ENCODE data around the gene ASB3.
"Not testable (repeated sequence)": the region's sequence is repeated elsewhere in the genome, so short reads cannot be mapped to it uniquely, and the experiment has no call there.

The ASB3 gene

GRCh38 chr2:53667130-53667529 lies 119.6 kb downstream of the ASB3 start:
- not testable (repeated sequence) for DNase-seq (ENCODE audit: extremely low spot score, insufficient read length, low read depth); FAIRE-seq

GRCh38 chr2:53660886-53661285 lies 125.9 kb downstream of the ASB3 start:
- no peak for DNase-seq (ENCODE audit: extremely low spot score, insufficient read length, low read depth)
- FAIRE-seq, result no peak

- not testable (repeated sequence) for FAIRE-seq; DNase-seq (ENCODE audit: extremely low spot score, insufficient read length, low read depth)
Measured at GRCh38 chr2:53658474-53658873, 128.3 kb downstream of the ASB3 start.

GRCh38 chr2:53655256-53655655 lies 131.5 kb downstream of the ASB3 start:
- FAIRE-seq (no peak), DNase-seq (ENCODE audit: extremely low spot score, insufficient read length, low read depth) (no peak)

GRCh38 chr2:53654396-53654795 lies 132.4 kb downstream of the ASB3 start:
- DNase-seq (ENCODE audit: extremely low spot score, insufficient read length, low read depth) (no peak), FAIRE-seq (no peak)

- FAIRE-seq (no peak), DNase-seq (ENCODE audit: extremely low spot score, insufficient read length, low read depth) (no peak)
Measured at GRCh38 chr2:53652131-53652530, 134.6 kb downstream of the ASB3 start.

GRCh38 chr2:53646788-53647187 lies 140.0 kb downstream of the ASB3 start:
- DNase-seq (ENCODE audit: extremely low spot score, insufficient read length, low read depth) (no peak), FAIRE-seq (no peak)

GRCh38 chr2:53641290-53641689 lies 145.5 kb downstream of the ASB3 start:
- no peak for DNase-seq (ENCODE audit: extremely low spot score, insufficient read length, low read depth)
- FAIRE-seq, result no peak

- DNase-seq (ENCODE audit: extremely low spot score, insufficient read length, low read depth), result no peak
- no peak for FAIRE-seq
Measured at GRCh38 chr2:53640466-53640865, 146.3 kb downstream of the ASB3 start.

- no peak for DNase-seq (ENCODE audit: extremely low spot score, insufficient read length, low read depth)
- no peak for FAIRE-seq
Measured at GRCh38 chr2:53636596-53636995, 150.2 kb downstream of the ASB3 start.

GRCh38 chr2:53636109-53636508 lies 150.6 kb downstream of the ASB3 start:
- no peak for FAIRE-seq
- DNase-seq (ENCODE audit: extremely low spot score, insufficient read length, low read depth), result no peak

GRCh38 chr2:53635694-53636093 lies 151.1 kb downstream of the ASB3 start:
- FAIRE-seq, result no peak
- no peak for DNase-seq (ENCODE audit: extremely low spot score, insufficient read length, low read depth)

- FAIRE-seq, result no peak
- no peak for DNase-seq (ENCODE audit: extremely low spot score, insufficient read length, low read depth)
Measured at GRCh38 chr2:53633441-53633840, 153.3 kb downstream of the ASB3 start.

GRCh38 chr2:53632714-53633113 lies 154.0 kb downstream of the ASB3 start:
- DNase-seq (ENCODE audit: extremely low spot score, insufficient read length, low read depth) (no peak), FAIRE-seq (no peak)

GRCh38 chr2:53632126-53632460 lies 154.7 kb downstream of the ASB3 start:
- no peak for FAIRE-seq
- no peak for DNase-seq (ENCODE audit: extremely low spot score, insufficient read length, low read depth)

GRCh38 chr2:53631313-53632125 lies 155.2 kb downstream of the ASB3 start:
- DNase-seq (ENCODE audit: extremely low spot score, insufficient read length, low read depth), result no peak
- FAIRE-seq, result no peak

GRCh38 chr2:53630026-53630606 lies 156.6 kb downstream of the ASB3 start:
- FAIRE-seq (no peak), DNase-seq (ENCODE audit: extremely low spot score, insufficient read length, low read depth) (no peak)

GRCh38 chr2:53629501-53629900 lies 157.3 kb downstream of the ASB3 start:
- no peak for FAIRE-seq
- DNase-seq (ENCODE audit: extremely low spot score, insufficient read length, low read depth), result no peak

GRCh38 chr2:53629001-53629400 lies 157.8 kb downstream of the ASB3 start:
- no peak for DNase-seq (ENCODE audit: extremely low spot score, insufficient read length, low read depth)
- no peak for FAIRE-seq

GRCh38 chr2:53622141-53622540 lies 164.6 kb downstream of the ASB3 start:
- DNase-seq (ENCODE audit: extremely low spot score, insufficient read length, low read depth) (no peak), FAIRE-seq (no peak)

- FAIRE-seq (no peak), DNase-seq (ENCODE audit: extremely low spot score, insufficient read length, low read depth) (no peak)
Measured at GRCh38 chr2:53620981-53621380, 165.8 kb downstream of the ASB3 start.

Data from GM18507 (cell line).